Measurements from ENCODE around the gene AOPEP.

The AOPEP gene

GRCh38 chr9:95116002-95116807 is 389.7 kb downstream of the AOPEP start:
- no peak for DNase-seq (ENCODE audit: low read depth in 3 of 3)

- no peak for DNase-seq (ENCODE audit: low read depth in 3 of 3)
Measured at GRCh38 chr9:95116808-95117204, 390.3 kb downstream of the AOPEP start.

- DNase-seq (ENCODE audit: low read depth in 3 of 3) = no peak
Measured at GRCh38 chr9:95118596-95118995, 392.1 kb downstream of the AOPEP start.

- DNase-seq (ENCODE audit: low read depth in 3 of 3) = no peak
Measured at GRCh38 chr9:95120781-95121370, 394.4 kb downstream of the AOPEP start.

- DNase-seq (ENCODE audit: low read depth in 3 of 3) = no peak
Measured at GRCh38 chr9:95124582-95125367, 398.3 kb downstream of the AOPEP start.

GRCh38 chr9:95125652-95126051 is 399.2 kb downstream of the AOPEP start:
- DNase-seq (ENCODE audit: low read depth in 3 of 3) = no peak

- no peak for DNase-seq (ENCODE audit: low read depth in 3 of 3)
Measured at GRCh38 chr9:95126739-95127138, 400.2 kb downstream of the AOPEP start.

GRCh38 chr9:95127249-95128176 is 401.0 kb downstream of the AOPEP start:
- DNase-seq (ENCODE audit: low read depth in 3 of 3) = peak; percentile 43 to 70 (median 51)

GRCh38 chr9:95128177-95128524 is 401.7 kb downstream of the AOPEP start:
- DNase-seq (ENCODE audit: low read depth in 3 of 3) = no peak

- no peak for DNase-seq (ENCODE audit: low read depth in 3 of 3)
Measured at GRCh38 chr9:95129476-95130291, 403.2 kb downstream of the AOPEP start.

- DNase-seq (ENCODE audit: low read depth in 3 of 3) = no peak
Measured at GRCh38 chr9:95130484-95130883, 404.0 kb downstream of the AOPEP start.

GRCh38 chr9:95131023-95131943 is 404.8 kb downstream of the AOPEP start:
- peak; percentile 2 to 45 (median 11) for DNase-seq (ENCODE audit: low read depth in 3 of 3)

- no peak for DNase-seq (ENCODE audit: low read depth in 3 of 3)
Measured at GRCh38 chr9:95132366-95133324, 406.1 kb downstream of the AOPEP start.

- no peak for DNase-seq (ENCODE audit: low read depth in 3 of 3)
Measured at GRCh38 chr9:95133325-95133705, 406.8 kb downstream of the AOPEP start.

GRCh38 chr9:95134457-95134881 is 408.0 kb downstream of the AOPEP start:
- DNase-seq (ENCODE audit: low read depth in 3 of 3) = no peak

GRCh38 chr9:95135756-95136155 is 409.3 kb downstream of the AOPEP start:
- no peak for DNase-seq (ENCODE audit: low read depth in 3 of 3)

Measured in stimulated activated CD4-positive, alpha-beta T cell treated with anti-CD3 and anti-CD28 coated beads, TNF-alpha, amount 100 ng/mL, for 24 hours (primary cell).